Gastroesophageal sphincter (tissue), 4 donors: ENCODE measurements around the gene EXD3. TPM values are rescaled to one million over a fixed set of nuclear protein-coding genes. Genes with fewer than 3 reads are reported as not detected.
A peak's percentile ranks its signal among the peaks of the same experiment; 100 is the strongest.

Experiments
- ATAC-seq: fragments of 150-250 bp; one replicate; pipeline ENCODE4 v1.9.1; 2016; ENCODE audit warnings: mild to moderate bottlenecking, moderate library complexity
- H3K27ac ChIP-seq, 4 donors: fragments of 200-600 bp; sonication (generic) in 3 of 4; 1 replicate in 3 of 4; 2 replicates in 1 of 4; pipeline ENCODE4 v1.5.1; 2016 to 2019
- H3K27me3 ChIP-seq: fragments of 200-600 bp; sonication (generic); one replicate; pipeline ENCODE4 v1.5.1; 2019
- H3K36me3 ChIP-seq, 2 donors: fragments of 200-600 bp; sonication (generic); one replicate each; pipeline ENCODE4 v1.5.1; 2019; ENCODE audit warnings: control low read depth in 1 of 2
- H3K4me1 ChIP-seq, 3 donors: fragments of 200-600 bp; sonication (generic); 1 replicate in 2 of 3; 2 replicates in 1 of 3; pipeline ENCODE4 v1.5.1; 2016 to 2019; ENCODE audit warnings: control low read depth in 2 of 3
- H3K4me3 ChIP-seq, 2 donors: fragments of 200-600 bp; sonication (generic); one replicate each; pipeline ENCODE4 v1.5.1; 2019; ENCODE audit warnings: mild to moderate bottlenecking in 1 of 2, moderate library complexity in 1 of 2
- H3K9me3 ChIP-seq, 3 donors: fragments of 200-600 bp; sonication (generic); one replicate each; pipeline ENCODE4 v1.5.1; 2017 to 2019; ENCODE audit warnings: control low read depth in 2 of 3
- EP300 ChIP-seq: sonication (generic); formaldehyde crosslinking; IDR thresholded peaks from one replicate; pipeline ENCODE4 v1.6.1; 2017; ENCODE audit warnings: antibody characterized with exemption, mild to moderate bottlenecking
- POLR2A ChIP-seq, 2 donors: fragments of 450-650 bp; IDR thresholded peaks; one replicate each; pipeline ENCODE4 v1.6.1; 2017; ENCODE audit warnings: antibody characterized with exemption in 2 of 2, mild to moderate bottlenecking in 2 of 2, moderate library complexity in 1 of 2
- POLR2AphosphoS5 ChIP-seq: sonication (generic); formaldehyde crosslinking; IDR thresholded peaks from one replicate; pipeline ENCODE4 v1.6.1; 2017; ENCODE audit warnings: antibody characterized with exemption
- WGBS, 2 donors: methylation state at CpG; one replicate each; pipeline ENCODE4 v1.1.5; 2018; ENCODE audit warnings: low coverage in 1 of 2; 5-methylcytosine and 5-hydroxymethylcytosine counted together
- total RNA-seq, 4 donors: library from RNA; depleted of rRNA; stranded (reverse); fragments of >200 nt; gene quantifications; one replicate each; pipeline ENCODE4 v1.1.0, GENCODE V29; 2016
- TF ChIP-seq, protein P1 (sequence below), 4 experiments: fragments of 200-600 bp in 2 of 4; fragments of 450-650 bp in 2 of 4; sonication (generic) in 1 of 4; IDR thresholded peaks; one replicate each; pipeline ENCODE4 v1.5.1; 2017 to 2019; ENCODE audit warnings: antibody characterized with exemption in 4 of 4, mild to moderate bottlenecking in 2 of 4, moderate library complexity in 2 of 4

Gene EXD3
- total RNA-seq, 4 donors from 2014 or later: 3.7 to 29.7 (median 10.9) TPM

DNA sequence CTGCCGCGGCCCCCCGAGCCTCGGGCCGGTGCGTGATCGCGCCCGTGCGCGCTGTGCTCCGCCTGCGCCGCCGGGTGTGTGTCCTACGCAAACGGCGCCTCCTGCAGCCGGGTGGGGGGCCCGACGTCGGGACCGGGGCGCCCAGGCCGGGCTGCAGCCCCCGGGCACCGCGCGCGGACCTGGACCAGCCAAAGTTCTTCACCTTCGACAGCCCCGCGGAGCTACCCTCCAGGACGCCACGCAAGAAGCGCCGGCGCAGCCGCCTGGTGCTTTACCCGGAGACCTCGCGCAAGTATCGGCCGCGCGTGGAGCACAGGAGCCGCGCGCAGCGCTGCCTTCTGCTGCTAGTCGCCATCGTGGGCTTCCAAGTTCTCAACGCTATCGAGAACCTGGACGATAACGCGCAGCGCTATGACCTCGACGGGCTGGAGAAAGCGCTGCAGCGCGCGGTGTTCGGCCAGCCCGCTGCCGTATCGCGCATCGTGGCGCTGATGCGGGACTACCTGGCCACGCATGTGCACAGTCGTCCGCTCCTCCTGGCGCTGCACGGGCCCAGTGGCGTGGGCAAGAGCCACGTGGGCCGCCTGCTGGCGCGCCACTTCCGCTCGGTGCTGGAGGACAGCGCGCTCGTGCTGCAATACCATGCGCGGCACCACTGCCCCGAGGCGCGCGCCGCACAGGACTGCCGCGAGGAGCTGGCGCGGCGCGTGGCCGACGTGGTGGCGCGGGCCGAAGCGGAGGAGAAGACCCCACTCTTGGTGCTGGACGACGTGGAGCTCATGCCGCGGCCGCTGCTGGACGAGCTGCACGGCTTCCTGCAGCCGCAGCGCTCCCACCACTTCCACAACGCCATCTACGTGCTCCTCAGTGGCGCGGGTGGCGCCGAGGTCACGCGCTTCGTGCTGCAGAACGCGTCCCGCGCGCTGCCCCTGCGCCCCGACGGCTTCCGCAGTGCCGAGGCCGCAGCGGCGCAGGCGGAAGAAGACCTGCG is 143.9 kb downstream of the EXD3 start:
- TF ChIP-seq POLR2AphosphoS5: no peak
- TF ChIP-seq POLR2A (IDR thresholded peaks at IDR 0.05): no peak
- no peak for TF ChIP-seq EP300
- TF ChIP-seq, protein P1, sequence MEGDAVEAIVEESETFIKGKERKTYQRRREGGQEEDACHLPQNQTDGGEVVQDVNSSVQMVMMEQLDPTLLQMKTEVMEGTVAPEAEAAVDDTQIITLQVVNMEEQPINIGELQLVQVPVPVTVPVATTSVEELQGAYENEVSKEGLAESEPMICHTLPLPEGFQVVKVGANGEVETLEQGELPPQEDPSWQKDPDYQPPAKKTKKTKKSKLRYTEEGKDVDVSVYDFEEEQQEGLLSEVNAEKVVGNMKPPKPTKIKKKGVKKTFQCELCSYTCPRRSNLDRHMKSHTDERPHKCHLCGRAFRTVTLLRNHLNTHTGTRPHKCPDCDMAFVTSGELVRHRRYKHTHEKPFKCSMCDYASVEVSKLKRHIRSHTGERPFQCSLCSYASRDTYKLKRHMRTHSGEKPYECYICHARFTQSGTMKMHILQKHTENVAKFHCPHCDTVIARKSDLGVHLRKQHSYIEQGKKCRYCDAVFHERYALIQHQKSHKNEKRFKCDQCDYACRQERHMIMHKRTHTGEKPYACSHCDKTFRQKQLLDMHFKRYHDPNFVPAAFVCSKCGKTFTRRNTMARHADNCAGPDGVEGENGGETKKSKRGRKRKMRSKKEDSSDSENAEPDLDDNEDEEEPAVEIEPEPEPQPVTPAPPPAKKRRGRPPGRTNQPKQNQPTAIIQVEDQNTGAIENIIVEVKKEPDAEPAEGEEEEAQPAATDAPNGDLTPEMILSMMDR (IDR thresholded peaks at IDR 0.05): no peak
- Histone ChIP-seq H3K9me3 (no peaks in the 10 kb centered on the region), H3K27me3 (peaks cover 86% of the 10 kb centered on the region), H3K36me3 (peaks cover 0 to 20% of the 10 kb centered on the region in 2 donors), H3K27ac (peak overlapping the region in 3 of 4 donors; percentile 78 to 85 (median 85)), H3K4me1 (peaks cover 0 to 42% (median 13%) of the 10 kb centered on the region in 3 donors), H3K4me3 (peak overlapping the region in 1 of 2 donors; percentile 53)
- no peak for ATAC-seq
- 89% methylated on average over 23 of the region's 139 CpGs; no CpG with 5 or more reads in 1 of the 2 donors for WGBS, 2 donors

DNA sequence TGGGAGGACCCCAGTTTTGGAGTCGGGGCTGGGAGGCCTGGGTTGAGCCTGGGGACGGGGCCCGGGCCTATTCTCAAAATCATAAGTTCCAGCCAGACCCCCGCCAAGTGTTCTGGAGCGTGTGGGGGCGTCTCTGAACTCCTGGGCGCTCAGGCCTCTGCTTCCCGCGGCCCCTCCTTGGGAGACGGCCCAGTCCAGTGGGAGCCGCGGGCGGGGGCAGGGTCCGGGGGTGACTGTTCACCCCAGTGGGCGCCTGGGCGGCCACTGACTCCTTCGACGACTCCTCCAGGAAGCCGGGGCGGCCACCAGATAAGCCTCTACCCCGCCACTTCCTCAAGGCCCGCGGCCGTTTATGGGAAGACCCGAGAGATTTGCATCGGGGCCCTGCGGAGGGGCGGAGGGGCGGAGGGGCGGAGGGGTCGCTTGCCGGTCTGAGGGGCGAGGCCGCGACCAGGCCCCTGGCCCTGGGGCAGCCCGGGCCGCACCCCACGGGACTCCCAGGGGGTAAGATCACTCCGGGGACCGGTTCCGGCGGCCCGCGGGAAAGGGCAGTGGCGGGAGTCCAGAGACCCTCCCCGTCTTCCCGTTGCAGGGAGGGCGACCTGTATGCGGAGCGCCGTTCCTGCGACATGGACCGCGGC is 144.8 kb downstream of the EXD3 start:
- H3K27me3 ChIP-seq: peaks cover 86% of the 10 kb centered on the region

DNA sequence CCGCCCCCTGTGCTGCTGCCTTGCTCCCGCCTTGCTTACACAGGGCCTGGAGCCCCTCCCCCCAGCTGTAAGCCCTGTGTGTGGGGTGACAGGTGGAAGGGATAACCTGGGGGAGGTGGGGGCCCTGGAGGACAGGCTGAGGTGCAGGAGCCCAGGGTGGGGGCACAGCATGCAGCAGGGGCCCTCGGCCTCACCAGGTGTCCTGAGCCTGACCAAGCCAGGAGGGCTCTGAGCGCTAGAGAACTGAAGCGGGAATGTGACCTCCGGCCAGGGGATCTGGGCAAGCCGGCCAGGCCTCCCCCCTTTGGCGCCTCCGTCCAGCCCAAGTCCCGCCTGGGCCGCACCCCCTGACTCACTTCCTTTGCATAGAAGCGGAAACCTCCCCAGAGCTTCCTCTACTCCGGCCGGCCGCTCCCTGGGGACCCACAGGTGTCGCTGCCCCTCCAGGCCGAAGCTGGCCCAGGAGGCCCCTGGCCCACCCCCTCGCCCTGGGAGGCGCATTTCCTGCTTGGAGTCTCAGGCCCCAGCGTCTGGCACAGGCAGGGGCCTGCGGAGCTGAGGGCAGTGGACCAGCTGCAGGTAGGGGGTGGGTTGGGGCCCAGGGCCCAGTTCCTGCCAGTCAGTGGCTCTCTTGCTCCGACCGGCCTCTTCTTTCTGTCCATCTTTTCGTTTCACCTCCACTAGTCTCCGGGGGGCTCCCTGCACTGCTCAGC is 145.5 kb downstream of the EXD3 start, which contains the start of gene TOR4A:
TOR4A (plus strand) TSS at position 398 of the 713 bp plus-strand sequence. CDS start 964 bp downstream, outside the sequence.
- peak within 1 kb of the TSS in 3 of 4 donors; percentile 78 to 85 (median 85) for H3K27ac ChIP-seq
- TF ChIP-seq EP300 (no peak), POLR2A (IDR thresholded peaks at IDR 0.05) (peak; percentile 23 to 24), POLR2AphosphoS5 (peak; percentile 32)
- TF ChIP-seq, protein P1 (IDR thresholded peaks at IDR 0.05): peak in 1 of 4 experiments; percentile 16
- peaks cover 86% of the 10 kb centered on the region for H3K27me3 ChIP-seq
- peak; percentile 83 for ATAC-seq
- WGBS, 2 donors: 35% methylated on average over 3 of the region's 25 CpGs; no CpG with 5 or more reads in 1 of the 2 donors
- no peaks in the 10 kb centered on the region for H3K9me3 ChIP-seq
- peaks cover 0 to 42% (median 13%) of the 10 kb centered on the region in 3 donors for H3K4me1 ChIP-seq
- peaks cover 0 to 34% of the 10 kb centered on the region in 2 donors for H3K36me3 ChIP-seq
- H3K4me3 ChIP-seq: peak within 1 kb of the TSS; percentile 21 to 53

More for the DNA sequence above, 144.8 kb downstream of the EXD3 start:
- WGBS, 2 donors: no CpG with 5 or more reads among the region's 54 CpGs
- no peak for ATAC-seq
- H3K36me3 ChIP-seq: peaks cover 0 to 27% of the 10 kb centered on the region in 2 donors
- peak overlapping the region; percentile 21 to 53 for H3K4me3 ChIP-seq
- peak overlapping the region in 3 of 4 donors; percentile 78 to 85 (median 85) for H3K27ac ChIP-seq
- peaks cover 0 to 42% (median 13%) of the 10 kb centered on the region in 3 donors for H3K4me1 ChIP-seq
- TF ChIP-seq POLR2A (IDR thresholded peaks at IDR 0.05): no peak
- no peak for TF ChIP-seq EP300
- TF ChIP-seq, protein P1 (IDR thresholded peaks at IDR 0.05): no peak
- no peak for TF ChIP-seq POLR2AphosphoS5
- no peaks in the 10 kb centered on the region for H3K9me3 ChIP-seq

DNA sequence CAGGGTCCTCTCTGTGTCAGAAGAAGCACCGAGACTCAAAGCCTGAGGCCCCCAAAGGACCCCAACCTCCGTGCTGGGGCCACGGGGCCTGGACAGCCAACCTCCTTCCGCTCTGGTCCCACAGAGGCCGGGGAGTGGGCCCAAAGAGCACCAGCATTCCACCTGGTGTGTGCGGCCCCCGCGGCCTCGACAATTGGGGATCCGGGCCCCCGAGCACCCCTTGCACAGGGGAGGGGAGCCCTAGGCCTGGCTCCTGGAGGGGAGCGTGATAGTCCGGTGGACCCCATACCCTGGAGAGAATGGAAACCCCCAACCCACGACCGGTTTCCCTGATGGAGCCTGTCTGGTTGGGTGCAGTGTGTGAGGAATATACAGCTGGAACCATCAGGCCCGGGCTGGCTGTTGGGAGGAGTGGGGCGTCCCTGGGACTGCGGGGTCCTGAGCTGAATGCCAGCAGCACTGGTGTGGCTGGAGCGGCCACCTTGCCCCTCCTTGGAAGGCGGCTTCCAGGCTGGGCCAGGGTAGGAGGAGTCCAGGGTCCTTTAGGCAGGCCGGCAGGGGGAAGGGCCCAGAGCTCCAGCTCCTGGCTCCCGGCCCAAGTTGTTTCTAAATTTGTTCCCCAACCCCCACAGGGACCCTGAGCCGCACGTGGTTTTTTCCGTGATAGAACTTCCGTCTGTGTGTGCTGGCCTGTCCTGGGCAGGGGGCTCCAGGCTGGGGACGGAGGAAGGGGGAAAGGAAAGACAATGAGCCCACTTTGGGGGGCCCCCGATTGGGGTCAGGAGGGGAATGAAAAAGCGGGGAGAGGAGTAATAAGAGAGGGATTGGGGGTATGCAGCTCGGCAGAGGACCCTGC is 146.3 kb downstream of the EXD3 start:
- peak overlapping the region in 1 of 2 donors; percentile 53 for H3K4me3 ChIP-seq

More for the DNA sequence above, 146.3 kb downstream of the EXD3 start:
- Histone ChIP-seq H3K27ac (peak overlapping the region in 3 of 4 donors; percentile 78 to 85 (median 85)), H3K9me3 (no peaks in the 10 kb centered on the region), H3K27me3 (peaks cover 80% of the 10 kb centered on the region), H3K4me1 (peaks cover 0 to 42% (median 13%) of the 10 kb centered on the region in 3 donors), H3K36me3 (peaks cover 0 to 42% of the 10 kb centered on the region in 2 donors)
- peak; percentile 54 for ATAC-seq
- TF ChIP-seq POLR2AphosphoS5: no peak
- TF ChIP-seq EP300: no peak
- TF ChIP-seq POLR2A (IDR thresholded peaks at IDR 0.05): no peak
- TF ChIP-seq, protein P1 (IDR thresholded peaks at IDR 0.05): no peak
- WGBS, 2 donors: 0% methylated on average over 3 of the region's 30 CpGs; no CpG with 5 or more reads in 1 of the 2 donors
